GM23338 (cell line): Measurements from ENCODE around the gene IL1R1. TPM values are rescaled to one million over a fixed set of nuclear protein-coding genes. Genes with fewer than 3 reads are reported as not detected.

Experiments
- ATAC-seq: fragments of 200-7000 bp; cut with Tn5 transposase; 3 replicates; pipeline ENCODE4 v1.9.1; 2020
- DNase-seq: peaks from one replicate; pipeline ENCODE4 v3.0.0-alpha.2; 2015; ENCODE audit warnings: low spot score
- H2AFZ ChIP-seq: fragments of 200-600 bp; sonication (generic); 2 replicates; pipeline ENCODE4 v1.8.0; 2016; ENCODE audit warnings: antibody characterized with exemption, mild to moderate bottlenecking, moderate library complexity
- H3F3A ChIP-seq: fragments of 200-600 bp; sonication (generic); replicated peaks from 2 replicates; pipeline ENCODE4 v1.8.0; 2017; ENCODE audit warnings: antibody characterized with exemption, mixed run types, low read depth
- H3K27ac ChIP-seq: fragments of 200-600 bp; sonication (generic); 2 replicates; pipeline ENCODE4 v1.6.1; 2016; ENCODE audit warnings: low read depth
- H3K27me3 ChIP-seq: fragments of 200-600 bp; sonication (generic); 2 replicates; pipeline ENCODE4 v1.8.0; 2016; ENCODE audit warnings: mild to moderate bottlenecking, mixed run types, moderate library complexity; ENCODE audit not compliant: insufficient read depth
- H3K36me3 ChIP-seq: fragments of 200-600 bp; sonication (generic); 2 replicates; pipeline ENCODE4 v1.8.0; 2016; ENCODE audit warnings: mild to moderate bottlenecking; ENCODE audit not compliant: insufficient read depth
- H3K4me1 ChIP-seq: fragments of 200-600 bp; sonication (generic); 2 replicates; pipeline ENCODE4 v1.8.0; 2016; ENCODE audit warnings: mild to moderate bottlenecking, moderate library complexity; ENCODE audit not compliant: insufficient read depth
- H3K4me2 ChIP-seq: fragments of 200-600 bp; sonication (generic); 2 replicates; pipeline ENCODE4 v1.7.1; 2017; ENCODE audit warnings: mixed run types
- H3K4me3 ChIP-seq: fragments of 200-600 bp; sonication (generic); 2 replicates; pipeline ENCODE4 v1.6.1; 2016; ENCODE audit warnings: mixed run types
- H3K79me2 ChIP-seq: fragments of 200-600 bp; sonication (generic); replicated peaks from 2 replicates; pipeline ENCODE4 v1.8.0; 2017; ENCODE audit warnings: mild to moderate bottlenecking; ENCODE audit not compliant: insufficient read depth
- H3K9me2 ChIP-seq: fragments of 200-600 bp; sonication (generic); 2 replicates; pipeline ENCODE4 v1.8.0; 2017; ENCODE audit not compliant: insufficient read depth
- H4K20me1 ChIP-seq: fragments of 200-600 bp; sonication (generic); replicated peaks from 2 replicates; pipeline ENCODE4 v1.8.0; 2017; ENCODE audit warnings: mild to moderate bottlenecking; ENCODE audit not compliant: insufficient read depth
- H3K27ac Mint-ChIP-seq: 2 replicates; pipeline ENCODE4 v1.8.0; 2020; ENCODE audit warnings: inconsistent platforms, mild to moderate bottlenecking, moderate library complexity, mixed read lengths
- H3K27me3 Mint-ChIP-seq: 3 replicates; pipeline ENCODE4 v1.8.0; 2022; ENCODE audit warnings: low read depth, mild to moderate bottlenecking, moderate library complexity, mixed read lengths, inconsistent platforms; ENCODE audit not compliant: insufficient read depth, poor library complexity
- H3K36me3 Mint-ChIP-seq: 3 replicates; pipeline ENCODE4 v1.8.0; 2021; ENCODE audit warnings: low read depth, mild to moderate bottlenecking, inconsistent platforms, moderate library complexity, mixed read lengths
- H3K4me1 Mint-ChIP-seq: 3 replicates; pipeline ENCODE4 v1.8.0; 2020; ENCODE audit warnings: mild to moderate bottlenecking, inconsistent platforms, mixed read lengths
- H3K4me3 Mint-ChIP-seq: 3 replicates; pipeline ENCODE4 v1.8.0; 2021; ENCODE audit warnings: moderate library complexity, mild to moderate bottlenecking, inconsistent platforms, mixed read lengths
- H3K9me3 Mint-ChIP-seq: 3 replicates; pipeline ENCODE4 v1.8.0; 2020; ENCODE audit warnings: moderate library complexity, mild to moderate bottlenecking, inconsistent platforms, mixed read lengths
- CREB1 ChIP-seq: fragments of 250-450 bp; sonication (Bioruptor Pico); IDR thresholded peaks from 2 replicates; pipeline ENCODE4 v1.5.0; 2020; ENCODE audit warnings: low read depth, mild to moderate bottlenecking, moderate library complexity
- CTCF ChIP-seq, 2 experiments: fragments of 200-600 bp in 1 of 2; sonication (generic) in 1 of 2; conservative IDR thresholded peaks; 2 replicates each; pipeline versions ENCODE4 v1.5.1 to v1.6.1; 2016 to 2017; ENCODE audit warnings: antibody characterized with exemption in 2 of 2, low read depth in 2 of 2, mild to moderate bottlenecking in 2 of 2, moderate library complexity in 1 of 2
- ETS1 ChIP-seq: IDR thresholded peaks from 2 replicates; pipeline ENCODE4 v1.6.1; 2016; ENCODE audit warnings: antibody characterized with exemption
- EZH2 ChIP-seq: fragments of 200-600 bp; sonication (generic); IDR thresholded peaks from one replicate; pipeline ENCODE4 v1.8.0; 2017; ENCODE audit warnings: antibody characterized with exemption, mild to moderate bottlenecking, low read depth; ENCODE audit not compliant: unreplicated experiment
- EZH2phosphoT487 ChIP-seq: fragments of 200-600 bp; sonication (generic); IDR thresholded peaks from one replicate; pipeline ENCODE4 v1.8.1; 2018; ENCODE audit warnings: antibody characterized with exemption; ENCODE audit not compliant: unreplicated experiment
- JUNB ChIP-seq: IDR thresholded peaks from one replicate; pipeline ENCODE4 v1.6.1; 2016; ENCODE audit warnings: antibody characterized with exemption; ENCODE audit not compliant: unreplicated experiment
- NANOG ChIP-seq: IDR thresholded peaks from 2 replicates; pipeline ENCODE4 v1.6.1; 2016; ENCODE audit warnings: antibody characterized with exemption, borderline replicate concordance
- POLR2AphosphoS5 ChIP-seq: IDR thresholded peaks from 2 replicates; pipeline ENCODE4 v1.6.1; 2016; ENCODE audit warnings: antibody characterized with exemption, low read depth
- REST ChIP-seq: IDR thresholded peaks from one replicate; pipeline ENCODE4 v1.6.1; 2018; ENCODE audit warnings: antibody characterized with exemption; ENCODE audit not compliant: unreplicated experiment
- STAT1 ChIP-seq: IDR thresholded peaks from one replicate; pipeline ENCODE4 v1.6.1; 2016; ENCODE audit warnings: antibody characterized with exemption; ENCODE audit not compliant: unreplicated experiment
- ZNF114 ChIP-seq: fragments of 250-450 bp; sonication (Bioruptor Pico); IDR thresholded peaks from 2 replicates; pipeline ENCODE4 v1.5.0; 2020; ENCODE audit warnings: mild to moderate bottlenecking, moderate library complexity
- ZNF331 ChIP-seq: fragments of 250-450 bp; sonication (Bioruptor Pico); IDR thresholded peaks from 2 replicates; pipeline ENCODE4 v1.5.0; 2020; ENCODE audit warnings: low read depth, mild to moderate bottlenecking, moderate library complexity
- polyA plus RNA-seq: library from polyadenylated mRNA; unstranded; fragments of >200 nt; fragmentation: Nextera tagmentation; extraction: Ambion mirVana; gene quantifications from 2 replicates; pipeline ENCODE4 v1.2.1, GENCODE V29; 2016
- total RNA-seq: library from RNA; depleted of rRNA; stranded (reverse); fragments of >200 nt; shearing (Covaris generic); gene quantifications from 2 replicates; pipeline ENCODE4 v1.2.3, GENCODE V29; 2014

The IL1R1 gene
- total and polyA plus RNA-seq, 2 experiments from 2014 or later: 0.17 TPM; not detected in 1

- Histone ChIP-seq H3F3A (no peaks in the 10 kb centered on the region), H3K4me2 (no peak overlapping the region), H3K27me3 (no peaks in the 10 kb centered on the region), H4K20me1 (no peaks in the 10 kb centered on the region), H3K36me3 (no peaks in the 10 kb centered on the region), H2AFZ (no peak overlapping the region), H3K4me1 (no peaks in the 10 kb centered on the region), H3K27ac (no peak overlapping the region), H3K79me2 (no peaks in the 10 kb centered on the region), H3K9me2 (peaks cover 10% of the 10 kb centered on the region; the same call in 1 of the 2 replicates), H3K4me3 (no peak overlapping the region)
- ATAC-seq: no peak
- no peaks in the 10 kb centered on the region; the same call in 2 of the 3 replicates for H3K9me3 Mint-ChIP-seq
- TF ChIP-seq CTCF (conservative IDR thresholded peaks at IDR 0.05; ENCODE audit: low read depth in 2 of 2): no peak
- TF ChIP-seq STAT1: no peak
- no peak for TF ChIP-seq EZH2
- no peak for TF ChIP-seq JUNB
- no peak for TF ChIP-seq POLR2AphosphoS5
- peaks cover 11% of the 10 kb centered on the region for H3K4me1 Mint-ChIP-seq
- H3K4me3 Mint-ChIP-seq: no peak overlapping the region
- H3K27ac Mint-ChIP-seq: no peak overlapping the region
- DNase-seq: no peak
- no peaks in the 10 kb centered on the region; the same call in 2 of the 3 replicates for H3K36me3 Mint-ChIP-seq
- peaks cover 3% of the 10 kb centered on the region for H3K27me3 Mint-ChIP-seq
Measured at GRCh38 chr2:102114290-102114721, 28.2 kb upstream of the IL1R1 start.

GRCh38 chr2:102114851-102115497, 27.6 kb upstream of the IL1R1 start:
- DNase-seq (no peak), ATAC-seq (no peak)
- Mint-ChIP-seq H3K27ac (no peak overlapping the region), H3K4me3 (no peak overlapping the region), H3K27me3 (peaks cover 3% of the 10 kb centered on the region), H3K9me3 (no peaks in the 10 kb centered on the region; the same call in 2 of the 3 replicates), H3K4me1 (peaks cover 11% of the 10 kb centered on the region), H3K36me3 (no peaks in the 10 kb centered on the region; the same call in 2 of the 3 replicates)
- H3K36me3 ChIP-seq: no peaks in the 10 kb centered on the region
- H3F3A ChIP-seq: no peaks in the 10 kb centered on the region
- H3K4me1 ChIP-seq: no peaks in the 10 kb centered on the region
- no peak overlapping the region for H3K27ac ChIP-seq
- no peak overlapping the region for H3K4me2 ChIP-seq
- H3K79me2 ChIP-seq: no peaks in the 10 kb centered on the region
- H2AFZ ChIP-seq: no peak overlapping the region
- no peak overlapping the region for H3K4me3 ChIP-seq
- H4K20me1 ChIP-seq: no peaks in the 10 kb centered on the region
- no peaks in the 10 kb centered on the region for H3K27me3 ChIP-seq
- H3K9me2 ChIP-seq: peaks cover 10% of the 10 kb centered on the region; the same call in 1 of the 2 replicates
- TF ChIP-seq ETS1: no peak
- TF ChIP-seq POLR2AphosphoS5: no peak
- no peak for TF ChIP-seq ZNF331 (CRISPR knock-in tag)
- TF ChIP-seq CREB1 (CRISPR knock-in tag): no peak
- TF ChIP-seq REST: no peak
- TF ChIP-seq EZH2: no peak
- TF ChIP-seq STAT1: no peak
- no peak for TF ChIP-seq CTCF (conservative IDR thresholded peaks at IDR 0.05; ENCODE audit: low read depth in 2 of 2)
- TF ChIP-seq JUNB: no peak
- no peak for TF ChIP-seq NANOG
- TF ChIP-seq EZH2phosphoT487: no peak
- no peak for TF ChIP-seq ZNF114 (CRISPR knock-in tag)
